GM18526 (cell line): ENCODE results near the gene COL18A1.

Source experiments
- POLR2A ChIP-seq: IDR thresholded peaks from 3 replicates; pipeline ENCODE4 v1.6.1; 2011; ENCODE audit not compliant: insufficient read length; ENCODE audit errors: extremely low read depth

Gene COL18A1

DNA sequence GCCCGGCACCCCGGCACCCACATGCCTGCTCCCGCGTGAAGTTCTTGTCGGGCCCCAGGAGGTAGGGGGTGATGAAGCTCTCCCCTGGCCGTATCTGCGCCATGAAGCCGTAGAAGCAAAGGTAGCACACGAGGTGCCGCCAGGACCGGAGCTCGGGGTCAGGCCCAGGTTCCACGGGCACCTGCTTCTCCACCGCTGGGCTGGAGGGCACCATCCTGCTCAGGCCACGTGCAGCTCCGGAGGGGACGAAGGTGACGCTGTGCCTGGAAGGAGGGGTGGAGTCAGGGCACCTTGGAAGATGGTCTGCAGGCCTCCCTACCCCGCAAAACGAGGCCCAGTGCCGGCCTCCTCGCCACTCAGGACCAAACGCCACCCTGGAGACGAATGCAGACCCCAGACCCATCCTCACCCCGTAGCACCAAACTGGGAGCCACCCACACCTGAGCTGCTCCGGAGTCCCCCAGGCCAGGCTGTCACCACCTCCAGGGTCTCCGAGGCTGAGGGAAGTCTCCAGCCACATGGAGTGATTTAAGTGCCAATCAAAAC is 132.9 kb downstream of the COL18A1 start:
- TF ChIP-seq POLR2A: no peak

DNA sequence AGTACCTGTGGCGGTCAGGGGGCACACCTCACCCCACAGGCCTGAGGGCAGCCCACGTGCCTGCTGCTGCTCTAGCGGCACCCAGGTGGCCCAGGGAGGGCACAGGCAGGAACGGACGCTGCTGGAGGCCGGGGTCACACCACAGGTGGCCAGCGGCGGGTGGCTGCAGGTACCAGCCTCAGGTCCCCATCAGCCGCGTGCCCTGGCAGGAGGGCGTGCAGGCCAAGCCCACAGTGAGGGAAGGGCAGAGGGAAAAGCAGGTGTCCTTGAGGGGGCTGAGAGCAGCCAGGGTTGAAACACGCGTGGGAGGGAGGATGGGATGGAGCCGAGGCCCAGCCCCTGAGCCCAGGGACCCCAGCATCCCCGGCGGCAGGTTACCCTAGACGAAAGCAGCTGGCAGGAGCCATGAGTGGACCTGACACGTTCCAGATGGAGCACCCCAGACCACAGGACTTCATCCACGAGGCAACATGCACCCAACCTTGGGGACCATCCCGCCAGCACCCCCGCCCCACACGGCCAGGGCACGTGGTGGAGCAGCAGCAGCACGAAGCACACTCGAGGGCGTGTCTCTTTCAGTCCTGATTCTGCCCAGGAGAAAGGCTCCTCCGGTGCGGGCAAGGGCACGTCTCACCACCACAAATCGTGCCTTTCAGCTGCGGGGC is 133.5 kb downstream of the COL18A1 start:
- TF ChIP-seq POLR2A: no peak

DNA sequence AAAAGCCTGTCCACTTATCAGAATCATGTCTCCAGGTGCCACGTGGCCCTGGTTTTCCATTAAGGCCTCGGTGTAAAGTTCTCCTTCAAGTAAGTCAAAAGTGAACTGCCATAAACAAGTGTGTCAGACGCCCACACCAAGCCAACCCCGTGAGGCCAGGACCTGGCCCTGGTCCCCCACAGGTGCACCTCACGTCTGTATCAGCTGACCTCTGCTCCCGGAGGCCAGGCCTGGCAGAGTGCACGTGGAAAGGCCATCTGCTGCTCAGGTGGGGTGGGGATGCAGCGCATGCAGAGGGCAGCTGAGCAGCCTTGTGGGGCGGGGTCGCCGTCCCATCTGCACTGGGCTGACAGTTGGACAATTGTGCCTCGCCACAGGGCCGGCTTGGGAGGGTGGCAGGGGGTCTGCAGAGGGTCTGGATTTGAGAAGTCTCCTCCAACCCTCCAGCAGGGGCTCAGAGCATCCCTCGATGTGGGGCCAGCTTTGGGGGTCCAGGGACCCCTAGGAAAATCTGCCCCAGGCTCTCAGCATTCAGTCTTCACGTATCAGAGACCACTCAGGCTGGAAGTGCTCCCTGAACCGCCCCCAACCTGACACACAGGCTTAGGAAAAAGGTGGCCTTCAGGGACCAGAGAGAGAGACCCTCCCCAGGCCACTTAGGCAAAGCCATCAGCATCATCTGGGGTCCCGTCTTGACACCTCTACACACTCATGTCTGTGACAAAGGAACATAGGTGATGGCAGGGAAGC is 134.3 kb downstream of the COL18A1 start:
- no peak for TF ChIP-seq POLR2A

DNA sequence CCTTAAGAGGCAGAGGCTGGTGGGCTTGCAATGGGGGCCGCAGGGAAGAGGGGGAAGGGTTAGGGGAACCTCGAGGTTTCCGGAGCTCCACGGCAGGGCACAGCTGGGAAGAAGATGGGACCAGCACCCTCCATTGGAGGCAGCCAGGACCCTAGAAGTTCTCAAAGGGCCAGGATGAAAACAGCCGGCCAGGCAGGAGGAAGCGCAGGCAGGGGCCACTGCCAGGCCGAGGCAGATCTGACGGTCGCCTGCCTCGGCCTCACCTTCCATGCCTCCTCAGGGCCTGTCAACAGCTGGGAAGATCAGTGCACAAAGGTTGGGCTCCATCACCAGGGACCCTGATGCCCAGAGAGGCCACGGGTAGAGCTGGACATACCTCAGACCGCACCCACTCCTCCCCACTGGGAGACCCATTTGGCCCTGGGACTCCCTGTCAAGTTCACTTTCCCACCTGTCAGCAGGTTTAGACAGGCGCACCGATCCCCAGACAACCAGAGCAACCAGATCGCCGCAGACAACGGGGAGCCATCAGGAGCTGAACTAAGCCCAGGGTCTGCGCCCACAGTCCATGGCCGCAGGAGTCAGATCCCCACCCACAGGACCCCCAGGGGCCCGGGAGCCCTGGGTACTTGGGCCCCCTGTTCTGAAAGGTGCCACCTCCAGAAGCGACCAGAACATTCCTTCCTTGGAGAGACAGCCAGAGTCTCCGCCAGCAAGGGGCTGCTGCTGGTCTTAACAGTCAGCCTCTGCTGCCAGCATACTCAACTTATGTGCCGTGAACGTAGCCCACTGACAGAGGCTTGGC is 135.0 kb downstream of the COL18A1 start:
- no peak for TF ChIP-seq POLR2A

DNA sequence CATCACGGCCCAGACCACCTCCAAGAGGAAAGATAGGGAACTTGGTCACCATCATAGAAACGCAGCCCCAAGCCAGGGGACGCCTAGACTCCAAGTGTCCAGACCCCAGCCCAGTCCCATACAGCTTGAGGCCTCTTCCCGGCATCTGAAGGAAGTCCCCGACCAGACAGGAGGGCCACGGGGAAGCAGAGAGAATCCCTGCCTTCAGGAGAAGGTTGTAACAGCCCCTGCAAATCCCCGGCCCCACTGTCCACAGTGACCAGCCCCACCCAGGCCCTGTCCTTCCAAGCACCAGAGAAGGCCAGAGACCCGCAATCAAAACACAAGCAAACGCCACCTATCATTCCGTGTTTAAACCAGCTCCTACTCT is 135.6 kb downstream of the COL18A1 start:
- TF ChIP-seq POLR2A: no peak

DNA sequence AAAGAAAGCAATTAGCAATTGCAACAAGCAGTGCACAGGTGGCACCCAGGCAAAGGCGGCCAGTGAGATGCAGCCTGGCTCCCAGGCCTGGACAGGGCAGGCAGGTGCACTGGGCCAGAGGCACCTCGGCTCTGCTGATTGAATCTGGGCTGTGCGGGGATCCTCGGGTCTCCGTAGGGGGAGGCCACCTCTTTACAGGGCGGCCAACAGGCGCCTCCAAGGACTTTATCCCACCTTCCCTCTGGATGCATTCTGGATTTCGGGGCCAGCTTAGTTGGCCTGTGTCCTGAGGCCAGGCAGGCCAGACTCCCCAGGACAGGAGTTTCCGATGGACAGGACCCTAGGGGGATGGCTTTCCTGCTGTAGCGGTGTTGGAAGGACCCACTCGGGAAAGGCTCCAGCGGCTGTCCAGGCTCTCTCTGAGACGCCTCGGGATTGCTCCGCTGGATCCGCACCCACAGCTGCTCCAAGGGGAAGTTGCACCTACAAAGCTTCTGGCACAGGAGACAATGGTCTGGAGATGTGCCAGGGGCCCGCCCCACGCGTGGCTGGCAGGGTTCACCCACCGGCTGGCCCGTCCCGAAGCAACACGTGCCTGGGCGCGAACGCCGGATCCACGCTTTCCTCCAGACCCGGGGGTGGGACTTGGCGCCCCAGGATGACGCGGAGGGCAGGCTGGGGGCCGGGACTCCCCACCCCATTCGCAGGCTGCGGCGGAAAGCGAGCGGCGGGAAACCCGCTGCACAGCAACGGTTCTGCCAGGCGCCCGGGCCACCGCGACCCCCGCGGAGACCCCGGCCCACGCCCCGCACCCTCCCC is 136.5 kb downstream of the COL18A1 start:
- peak; percentile 41 for TF ChIP-seq POLR2A

DNA sequence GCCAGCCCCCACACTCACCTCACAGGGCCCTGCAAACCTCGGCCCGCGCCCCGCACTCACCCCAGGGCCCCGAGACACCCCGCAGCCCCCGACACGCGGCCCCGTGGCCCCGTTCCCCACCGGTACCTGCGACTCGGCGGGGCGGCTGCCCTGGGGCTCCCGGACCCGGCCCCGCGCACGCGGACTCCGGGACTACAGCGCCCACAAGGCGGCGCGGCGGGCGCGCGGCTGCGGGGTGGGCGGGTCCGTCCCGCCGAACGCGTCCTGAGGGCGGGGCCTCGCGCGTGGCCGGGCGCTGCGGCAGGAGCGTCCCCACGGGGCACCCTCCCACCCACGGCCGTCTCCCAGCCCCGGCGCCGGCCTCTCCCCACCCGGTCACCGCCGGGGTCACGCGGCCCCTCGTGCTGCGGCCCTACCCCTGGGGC is 137.3 kb downstream of the COL18A1 start, which contains the start of gene SLC19A1:
SLC19A1 (minus strand) TSS at position 199 of the 425 bp plus-strand sequence. CDS start 4,481 bp downstream, outside the sequence.
- TF ChIP-seq POLR2A: peak; percentile 39

DNA sequence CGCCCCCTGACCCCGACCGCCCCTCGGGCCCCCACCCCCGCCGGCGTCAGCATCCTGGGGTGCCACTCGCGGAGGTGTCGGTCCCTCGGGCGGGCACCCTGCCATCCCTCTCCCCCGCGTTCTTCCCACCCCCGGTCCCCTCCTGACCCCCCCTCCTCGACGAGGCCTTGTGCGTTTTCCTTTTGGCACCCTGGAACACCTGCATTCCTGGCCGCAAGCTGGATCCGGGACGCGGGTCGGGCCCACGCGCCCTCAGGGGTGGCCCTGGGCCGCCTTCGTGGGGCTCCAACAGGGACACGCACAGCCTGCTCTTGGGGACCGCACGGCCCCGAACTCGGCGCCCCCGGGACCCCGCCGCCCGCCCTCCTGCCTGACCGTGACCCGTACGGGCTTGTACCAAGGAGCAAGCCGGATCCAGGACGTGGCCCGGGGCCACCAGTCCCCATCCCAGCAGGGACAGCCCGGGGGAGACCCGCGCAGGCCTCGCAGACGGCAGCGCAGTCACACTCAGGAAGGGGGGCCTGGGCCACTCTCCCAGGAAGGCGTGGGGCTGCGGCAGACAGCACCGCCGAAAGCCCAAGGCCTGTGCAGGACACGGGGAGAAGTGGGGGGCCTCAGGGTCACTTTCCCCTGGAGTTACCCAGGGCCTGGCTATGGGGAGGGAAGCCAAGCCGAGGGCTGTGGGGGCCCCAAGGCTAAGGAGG is 137.9 kb downstream of the COL18A1 start:
- TF ChIP-seq POLR2A: no peak

DNA sequence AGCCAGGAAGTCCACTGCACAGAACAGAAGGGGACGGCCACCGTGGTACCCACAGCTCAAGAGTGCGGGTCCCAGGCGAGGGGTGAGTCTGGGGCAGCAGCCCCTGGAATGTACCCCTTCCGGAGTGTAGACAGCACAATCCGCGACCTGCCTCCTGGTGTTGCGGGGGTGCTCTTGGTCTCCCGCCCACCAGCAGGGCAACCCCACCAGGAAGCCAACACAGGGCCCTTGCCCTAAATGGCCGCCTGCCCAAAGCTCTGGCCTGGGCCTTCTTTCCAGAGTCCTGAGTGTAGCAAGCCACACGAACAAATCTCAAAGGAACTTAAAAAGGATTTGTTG is 138.4 kb downstream of the COL18A1 start:
- TF ChIP-seq POLR2A: no peak

DNA sequence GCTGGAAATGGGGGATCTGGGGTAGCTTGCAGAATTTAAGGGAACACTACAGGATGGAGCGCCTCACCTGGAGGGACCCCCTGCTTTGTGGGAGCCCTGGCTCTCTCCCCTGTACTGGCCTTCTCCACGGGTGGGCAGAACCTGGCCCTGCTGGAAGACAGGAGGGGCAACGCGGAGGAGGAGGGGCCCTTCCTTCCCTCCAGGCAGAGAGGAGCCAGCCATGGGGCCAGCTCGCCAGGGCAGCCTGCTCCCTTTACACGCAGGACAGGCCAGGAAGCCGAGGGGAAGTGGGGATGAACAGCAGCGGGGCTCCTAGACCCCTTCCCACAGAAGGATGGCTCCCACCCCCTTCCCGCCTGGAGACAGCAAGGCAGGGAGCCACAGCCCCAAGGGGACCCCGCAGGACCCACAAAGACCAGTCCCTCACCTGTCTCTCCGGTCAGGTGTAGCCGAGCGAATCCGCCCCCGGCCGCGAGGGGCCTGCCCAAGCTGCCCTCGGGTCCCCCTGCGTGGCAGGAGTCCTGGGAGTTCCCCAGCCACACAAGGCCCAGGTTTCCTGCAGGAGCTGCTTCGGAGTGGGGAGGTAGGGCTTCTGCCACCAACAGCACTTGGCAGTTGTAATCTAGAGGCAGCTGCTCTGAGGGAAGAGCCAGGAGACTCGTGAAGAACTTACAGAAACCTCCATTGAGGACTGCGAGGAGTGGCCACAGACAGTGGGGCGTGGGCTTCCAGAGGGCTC is 138.9 kb downstream of the COL18A1 start:
- no peak for TF ChIP-seq POLR2A

DNA sequence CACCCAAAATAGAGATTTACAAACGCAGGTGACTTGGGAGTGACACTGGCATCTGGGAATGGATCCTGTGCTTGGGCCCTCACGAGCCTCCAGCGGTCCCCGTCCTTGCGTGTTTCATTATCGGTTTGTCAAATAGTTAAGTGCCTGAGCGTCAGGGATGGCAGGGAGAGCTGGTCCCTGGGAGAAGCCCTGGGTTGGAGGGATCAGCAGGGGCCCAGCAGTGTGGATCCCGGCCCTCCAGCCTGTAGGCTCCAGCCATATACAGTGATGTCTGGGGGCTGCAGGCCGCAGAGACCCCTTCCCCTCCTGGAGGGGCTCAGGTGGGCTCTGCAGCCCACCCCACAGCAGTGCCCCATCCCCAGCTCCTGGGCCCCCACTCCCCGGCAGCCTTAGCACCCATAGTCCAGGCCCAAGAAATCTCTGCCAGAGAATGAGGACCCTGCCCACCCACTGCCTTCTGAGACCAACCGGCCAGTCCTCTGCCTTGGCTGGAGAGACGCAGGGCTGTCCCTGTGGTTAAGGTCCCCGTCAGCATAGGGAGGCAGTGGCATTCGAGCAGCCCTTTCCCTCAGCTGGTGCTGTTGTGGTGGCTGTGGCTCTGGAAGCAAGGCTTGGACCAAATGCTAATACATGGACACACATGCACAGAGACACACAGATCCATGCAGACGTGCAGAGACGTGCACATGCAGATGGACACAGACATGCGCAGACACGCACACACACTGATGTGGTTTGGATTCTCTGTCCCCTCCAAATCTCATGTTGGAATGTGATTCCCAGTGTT is 139.7 kb downstream of the COL18A1 start:
- TF ChIP-seq POLR2A: no peak

DNA sequence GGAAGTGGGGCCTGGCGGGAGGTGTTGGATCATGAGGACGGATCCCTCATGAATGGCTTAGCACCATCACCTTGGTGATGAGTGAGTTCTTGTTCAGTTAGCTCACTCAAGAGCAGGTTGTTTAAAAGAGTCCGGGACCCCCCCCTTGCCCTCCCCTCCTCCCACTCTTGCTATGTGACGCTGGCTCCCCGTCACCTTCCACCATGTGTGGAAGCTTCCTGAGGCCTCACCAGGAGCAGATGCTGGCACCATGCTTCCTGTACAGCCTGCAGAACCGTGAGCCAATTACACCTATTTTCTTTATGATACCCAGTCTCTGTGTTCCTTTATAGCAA is 140.2 kb downstream of the COL18A1 start:
- no peak for TF ChIP-seq POLR2A
